Lower leg skin (tissue), 3 donors: Measurements from ENCODE around the gene EMILIN3.

Source experiments
- CTCF ChIP-seq, 3 donors: fragments of 450-650 bp; IDR thresholded peaks; one replicate each; pipeline ENCODE4 v1.5.1; 2016; ENCODE audit warnings: antibody characterized with exemption in 3 of 3, mild to moderate bottlenecking in 3 of 3, moderate library complexity in 2 of 3
- POLR2A ChIP-seq, 2 donors: fragments of 450-650 bp; IDR thresholded peaks; one replicate each; pipeline ENCODE4 v1.6.1; 2016 to 2017; ENCODE audit warnings: antibody characterized with exemption in 2 of 2, mild to moderate bottlenecking in 1 of 2, moderate library complexity in 1 of 2

DNA sequence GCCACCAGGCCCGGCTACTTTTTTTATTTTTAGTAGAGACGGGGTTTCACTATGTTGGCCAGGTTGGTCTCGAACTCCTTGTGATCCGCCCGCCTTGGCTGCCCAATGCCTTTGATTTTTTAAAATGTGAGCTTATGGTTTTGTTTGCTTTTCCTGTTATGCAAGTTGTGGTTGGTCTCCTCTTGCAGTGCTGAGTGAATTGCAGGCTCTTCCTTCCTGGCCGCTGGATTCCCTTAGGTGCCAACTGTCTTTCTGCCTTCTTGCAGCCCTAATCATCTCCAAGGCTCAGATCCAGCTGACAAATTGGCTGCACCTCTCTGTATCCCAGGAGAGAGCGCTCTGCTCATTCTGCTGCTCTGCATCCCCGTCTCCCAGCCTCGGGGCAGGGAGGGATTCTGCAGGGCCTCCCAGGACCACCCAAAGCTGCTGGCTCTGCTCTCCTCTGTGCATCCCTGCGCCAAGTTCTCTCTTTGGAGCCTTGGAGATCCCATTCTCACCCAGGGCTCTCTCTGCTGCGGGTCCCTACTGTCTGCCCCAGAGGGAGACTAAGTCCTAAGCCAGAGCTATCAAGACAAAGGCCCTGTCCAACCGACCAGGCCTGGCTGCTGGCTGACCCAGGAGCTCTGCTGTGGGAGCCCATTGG, 14.1 kb upstream of the EMILIN3 start:
- TF ChIP-seq CTCF (IDR thresholded peaks at IDR 0.05): no peak
- TF ChIP-seq POLR2A (IDR thresholded peaks at IDR 0.05): no peak
